SK-N-SH (cell line): Measurements from ENCODE around the gene PER2. TPM values are rescaled to one million over a fixed set of nuclear protein-coding genes. Genes with fewer than 3 reads are reported as not detected.

Experiments used
- CTCF ChIA-PET: fragments of 300-600, 350-600 bp; formaldehyde crosslinking; extraction: SDS; loops from one replicate; lab custom pipeline; 2021; lab: Yijun Ruan, JAX
- POLR2A ChIA-PET: fragments of 350-600 bp; sonication (Branson Sonifier 250); formaldehyde crosslinking; extraction: SDS; loops from one replicate; lab custom pipeline; 2020; ENCODE audit warnings: antibody characterized with exemption, inconsistent platforms; lab: Yijun Ruan, JAX
- DNase-seq: peaks from one replicate; pipeline ENCODE4 v3.0.0; 2012
- H2AFZ ChIP-seq: fragments of 200-600 bp; sonication (generic); 2 replicates; pipeline ENCODE4 v1.8.1; 2016; ENCODE audit warnings: antibody characterized with exemption, mild to moderate bottlenecking, low read depth
- H3F3A ChIP-seq: fragments of 200-600 bp; sonication (generic); replicated peaks from 2 replicates; pipeline ENCODE3; 2016; ENCODE audit warnings: antibody characterized with exemption, mild to moderate bottlenecking; ENCODE audit not compliant: insufficient read depth
- H3K27ac ChIP-seq, 2 experiments: fragments of 200-500 bp in 1 of 2; fragments of 200-600 bp in 1 of 2; sonication (Bioruptor generic) in 1 of 2; sonication (generic), shearing (Covaris generic) in 1 of 2; 2 replicates each; pipeline versions ENCODE4 v1.5.1 to v1.6.1; 2014 to 2016; ENCODE audit warnings: low read depth in 2 of 2, inconsistent platforms in 1 of 2, low read length in 1 of 2, mild to moderate bottlenecking in 1 of 2, mixed read lengths in 1 of 2
- H3K27me3 ChIP-seq: fragments of 200-600 bp; sonication (generic), shearing (Covaris generic); 2 replicates; pipeline ENCODE4 v1.6.1; 2016; ENCODE audit warnings: mixed run types; ENCODE audit not compliant: insufficient read depth
- H3K36me3 ChIP-seq, 2 experiments: fragments of 200-500 bp in 1 of 2; fragments of 200-600 bp in 1 of 2; sonication (Bioruptor generic) in 1 of 2; sonication (generic) in 1 of 2; replicated peaks in 1 of 2; 2 replicates each; pipeline versions ENCODE3 to v1.5.1; 2014 to 2016; ENCODE audit warnings: low read length in 1 of 2, mild to moderate bottlenecking in 1 of 2; ENCODE audit not compliant: insufficient read depth in 2 of 2, control insufficient read depth in 1 of 2
- H3K4me1 ChIP-seq, 2 experiments: fragments of 200-500 bp in 1 of 2; fragments of 200-600 bp in 1 of 2; sonication (Bioruptor generic) in 1 of 2; sonication (generic), shearing (Covaris generic) in 1 of 2; 2 replicates each; pipeline versions ENCODE4 v1.5.1 to v1.6.1; 2014 to 2016; ENCODE audit warnings: low read depth in 1 of 2, low read length in 1 of 2, mixed run types in 1 of 2; ENCODE audit not compliant: insufficient read depth in 2 of 2, control insufficient read depth in 1 of 2
- H3K4me2 ChIP-seq: fragments of 200-600 bp; sonication (generic), shearing (Covaris generic); 2 replicates; pipeline ENCODE4 v1.6.1; 2017; ENCODE audit warnings: mixed run types
- H3K4me3 ChIP-seq, 2 experiments: fragments of 200-500 bp in 1 of 2; fragments of 200-600 bp in 1 of 2; sonication (Bioruptor generic) in 1 of 2; sonication (generic), shearing (Covaris generic) in 1 of 2; 2 replicates each; pipeline versions ENCODE4 v1.5.1 to v1.8.1; 2014 to 2016; ENCODE audit warnings: low read depth in 2 of 2, inconsistent platforms in 1 of 2, low read length in 1 of 2, mild to moderate bottlenecking in 1 of 2, mixed read lengths in 1 of 2, moderate library complexity in 1 of 2
- H3K79me2 ChIP-seq: fragments of 200-600 bp; sonication (generic); 2 replicates; pipeline ENCODE4 v1.8.1; 2017; ENCODE audit warnings: mild to moderate bottlenecking; ENCODE audit not compliant: insufficient read depth
- H3K9ac ChIP-seq: fragments of 200-600 bp; sonication (generic); 2 replicates; pipeline ENCODE4 v1.6.1; 2017; ENCODE audit warnings: mixed run types
- H3K9me2 ChIP-seq: fragments of 200-600 bp; sonication (generic); 2 replicates; pipeline ENCODE4 v1.6.1; 2017; ENCODE audit warnings: mixed run types
- H3K9me3 ChIP-seq: fragments of 200-600 bp; sonication (generic); 2 replicates; pipeline ENCODE4 v1.6.1; 2017; ENCODE audit warnings: mixed run types, mild to moderate bottlenecking, moderate library complexity
- H4K20me1 ChIP-seq: fragments of 200-600 bp; sonication (generic); 2 replicates; pipeline ENCODE4 v1.6.1; 2017; ENCODE audit warnings: mild to moderate bottlenecking, mixed run types; ENCODE audit not compliant: insufficient read depth
- CHD2 ChIP-seq: fragments of 150-350 bp; IDR thresholded peaks from 2 replicates; pipeline ENCODE4 v1.6.1; 2018; ENCODE audit warnings: low read length; ENCODE audit not compliant: partially characterized antibody
- CTCF ChIP-seq: fragments of 200-600 bp; sonication (generic); IDR thresholded peaks from 2 replicates; pipeline ENCODE4 v1.6.1; 2017; ENCODE audit warnings: antibody characterized with exemption, mild to moderate bottlenecking, moderate library complexity
- EZH2phosphoT487 ChIP-seq: fragments of 200-600 bp; sonication (generic); IDR thresholded peaks from 2 replicates; pipeline ENCODE4 v1.6.1; 2017; ENCODE audit warnings: low read depth, mixed run types, mild to moderate bottlenecking, antibody characterized with exemption, moderate library complexity, borderline replicate concordance
- FOXM1 ChIP-seq: IDR thresholded peaks from 2 replicates; pipeline ENCODE4 v1.4.0; 2012; ENCODE audit warnings: low read depth, mild to moderate bottlenecking
- GABPA ChIP-seq: IDR thresholded peaks from 2 replicates; pipeline ENCODE4 v1.4.0; 2012; ENCODE audit warnings: low read depth, mild to moderate bottlenecking
- GATA2 ChIP-seq: sonication (generic); formaldehyde crosslinking; IDR thresholded peaks from 2 replicates; pipeline ENCODE4 v1.5.0; 2020; ENCODE audit warnings: mild to moderate bottlenecking, missing genetic modification reagents
- MAX ChIP-seq: IDR thresholded peaks from 2 replicates; pipeline ENCODE4 v1.4.0; 2012; ENCODE audit warnings: low read depth
- MXI1 ChIP-seq: IDR thresholded peaks from 2 replicates; pipeline ENCODE4 v1.6.1; 2012; ENCODE audit warnings: mild to moderate bottlenecking, low read depth, low read length, improper control_type of control experiment
- NRF1 ChIP-seq: IDR thresholded peaks from 2 replicates; pipeline ENCODE4 v1.6.1; 2012; ENCODE audit warnings: low read depth, mild to moderate bottlenecking, low read length
- POLR2AphosphoS5 ChIP-seq: IDR thresholded peaks from 2 replicates; pipeline ENCODE4 v1.6.1; 2012; ENCODE audit warnings: low read depth, low read length
- RAD21 ChIP-seq: IDR thresholded peaks from 2 replicates; pipeline ENCODE4 v1.6.1; 2012; ENCODE audit warnings: mild to moderate bottlenecking, low read length
- RCOR1 ChIP-seq: fragments of 150-350 bp; IDR thresholded peaks from 2 replicates; pipeline ENCODE4 v1.6.1; 2017; ENCODE audit warnings: antibody characterized with exemption, low read length
- REST ChIP-seq: IDR thresholded peaks from 2 replicates; pipeline ENCODE4 v1.6.1; 2012; ENCODE audit warnings: mild to moderate bottlenecking, low read depth, low read length, moderate library complexity
- RXRA ChIP-seq: IDR thresholded peaks from 2 replicates; pipeline ENCODE4 v1.4.0; 2012; ENCODE audit warnings: low read depth, mild to moderate bottlenecking, borderline replicate concordance
- SIN3A ChIP-seq: IDR thresholded peaks from 2 replicates; pipeline ENCODE4 v1.6.1; 2012; ENCODE audit warnings: low read depth, mild to moderate bottlenecking, low read length, moderate library complexity, borderline replicate concordance
- SMC3 ChIP-seq: IDR thresholded peaks from 2 replicates; pipeline ENCODE4 v1.6.1; 2012; ENCODE audit warnings: low read depth, low read length, improper control_type of control experiment
- USF1 ChIP-seq: IDR thresholded peaks from 2 replicates; pipeline ENCODE4 v1.4.0; 2012; ENCODE audit warnings: low read depth, borderline replicate concordance
- ZBTB33 ChIP-seq: IDR thresholded peaks from 2 replicates; pipeline ENCODE4 v1.4.0; 2012; ENCODE audit warnings: low read depth, borderline replicate concordance
- WGBS: methylation state at CpG from one replicate; pipeline ENCODE4 v1.1.6; 2017; ENCODE audit warnings: low lambda C conversion rate; 5-methylcytosine and 5-hydroxymethylcytosine counted together
- polyA plus RNA-seq, 3 experiments: library from polyadenylated mRNA; depleted of rRNA; stranded (reverse); fragments of >200 nt; gene quantifications; 2 replicates each; pipeline ENCODE4 v1.2.3, GENCODE V29; 2012

PER2 gene
- polyA plus RNA-seq, 1 of the 3 experiments (the other 2 are of a cell fraction): 0.82 TPM

GRCh38 chr2:238304116-238304515 is 15.7 kb upstream of the PER2 start:
- Histone ChIP-seq H2AFZ (no peak overlapping the region), H3K36me3 (no peaks in the 10 kb centered on the region)
- POLR2A ChIA-PET: no interaction called here
- no peak for TF ChIP-seq SIN3A
- TF ChIP-seq, all 33 proteins: peak for 0
- Histone ChIP-seq H3K79me2 (no peaks in the 10 kb centered on the region), H3K27ac (no peak overlapping the region), H4K20me1 (no peaks in the 10 kb centered on the region), H3K4me2 (no peak overlapping the region), H3K9ac (no peak overlapping the region), H3K4me1 (no peaks in the 10 kb centered on the region; a peak in 1 of 4 replicates), H3K9me2 (no peaks in the 10 kb centered on the region), H3K4me3 (no peak overlapping the region), H3K9me3 (no peaks in the 10 kb centered on the region), H3K27me3 (no peaks in the 10 kb centered on the region), H3F3A (no peaks in the 10 kb centered on the region)
- CTCF ChIA-PET: interaction anchor here (1.0 to 1.8 kb wide), 2 partner anchors 9 to 32 kb away, joined by 3 to 4 read pairs; no protein-coding TSS in a partner anchor
- WGBS: 86% methylated on average over 3 of the region's 6 CpGs
- no peak for DNase-seq

- TF ChIP-seq RAD21 (no peak), MAX (no peak), CHD2 (no peak), NRF1 (no peak), GATA2 (CRISPR knock-in tag) (no peak), POLR2AphosphoS5 (no peak), SIN3A (no peak), MXI1 (no peak), REST (no peak), ZBTB33 (no peak), RXRA (no peak), FOXM1 (no peak), EZH2phosphoT487 (no peak), USF1 (no peak), RCOR1 (no peak), SMC3 (no peak), CTCF (no peak), GABPA (no peak)
- TF ChIP-seq, all 33 proteins: peak for 0
- no peaks in the 10 kb centered on the region for H3F3A ChIP-seq
- ChIA-PET POLR2A (no interaction called here), CTCF (no interaction called here)
- H3K27ac ChIP-seq: no peak overlapping the region
- H4K20me1 ChIP-seq: no peaks in the 10 kb centered on the region
- no peaks in the 10 kb centered on the region for H3K9me3 ChIP-seq
- H3K4me1 ChIP-seq: no peaks in the 10 kb centered on the region; a peak in 1 of 4 replicates
- H3K9me2 ChIP-seq: no peaks in the 10 kb centered on the region
- no peak overlapping the region for H3K9ac ChIP-seq
- no peak overlapping the region for H3K4me3 ChIP-seq
- H3K4me2 ChIP-seq: no peak overlapping the region
- H3K79me2 ChIP-seq: no peaks in the 10 kb centered on the region
- DNase-seq: no peak
- no peak overlapping the region for H2AFZ ChIP-seq
- H3K36me3 ChIP-seq: no peaks in the 10 kb centered on the region
- no peaks in the 10 kb centered on the region for H3K27me3 ChIP-seq
- WGBS: 71% methylated on average over 8 of the region's 9 CpGs
Observed at GRCh38 chr2:238302751-238303150, 14.3 kb upstream of the PER2 start.
